Measurements from ENCODE around the gene AGPAT4. TPM values are rescaled to one million over a fixed set of nuclear protein-coding genes. Genes with fewer than 3 reads are reported as not detected.

Gene AGPAT4
- total and polyA plus RNA-seq, 2 experiments from 2014 or later = 3.0 to 3.9 TPM

DNA sequence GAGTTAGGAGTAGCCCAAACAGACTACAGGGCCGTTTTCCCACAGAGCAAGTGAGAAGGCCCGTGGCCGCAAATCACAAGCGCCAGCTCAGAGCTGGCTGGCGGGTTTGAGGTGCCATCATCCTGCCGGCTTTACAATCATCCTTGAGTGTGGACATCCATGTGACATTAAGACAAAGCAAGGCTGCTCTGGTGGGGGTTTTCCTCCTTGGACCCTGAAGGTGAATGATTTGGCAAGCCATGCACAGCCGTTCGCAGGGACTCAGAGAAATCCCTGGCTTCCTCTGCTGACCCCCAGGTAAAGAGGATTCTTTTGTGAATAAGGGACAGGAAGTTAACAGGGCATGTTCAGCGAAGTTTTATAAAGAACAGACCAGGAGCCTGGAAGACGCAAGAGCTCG lies 137.2 kb downstream of the AGPAT4 start:
- WGBS, 2 experiments (ENCODE audit: low coverage in 1 of 2, low lambda C conversion rate in 2 of 2, missing lambda C conversion rate in 2 of 2) = 87 to 90% methylated on average over 11 of the region's 11 CpGs
- no peak overlapping the region for H3K4me2 ChIP-seq (ENCODE audit: unreplicated experiment)
- no peaks in the 10 kb centered on the region for H3K9me3 ChIP-seq (ENCODE audit: low read depth)
- no peak overlapping the region for H3K4me3 ChIP-seq
- peaks cover 32% of the 10 kb centered on the region; the same call in 1 of the 2 replicates for H3F3A ChIP-seq (ENCODE audit: insufficient read depth)
- H3K9ac ChIP-seq = no peak overlapping the region
- no peaks in the 10 kb centered on the region for H3K4me1 ChIP-seq (ENCODE audit: insufficient read depth)
- no peak overlapping the region for H2AFZ ChIP-seq
- no peaks in the 10 kb centered on the region for H3K79me2 ChIP-seq (ENCODE audit: insufficient read depth)
- no peak for DNase-seq
- H3K27ac ChIP-seq = no peak overlapping the region
- in situ Hi-C loops (cut with MboI) = no loop called here
- TF ChIP-seq EZH2 (IDR thresholded peaks at IDR 0.05; ENCODE audit: insufficient read depth, poor library complexity, severe bottlenecking) = no peak
- no peaks in the 10 kb centered on the region for H3K27me3 ChIP-seq (replicated peaks; ENCODE audit: insufficient read depth)
- H3K36me3 ChIP-seq (ENCODE audit: low read depth) = peaks cover 3% of the 10 kb centered on the region; the same call in 1 of the 2 replicates
- H4K20me1 ChIP-seq (ENCODE audit: insufficient read depth) = no peaks in the 10 kb centered on the region
- H3K9me2 ChIP-seq (ENCODE audit: insufficient read depth) = no peaks in the 10 kb centered on the region

DNA sequence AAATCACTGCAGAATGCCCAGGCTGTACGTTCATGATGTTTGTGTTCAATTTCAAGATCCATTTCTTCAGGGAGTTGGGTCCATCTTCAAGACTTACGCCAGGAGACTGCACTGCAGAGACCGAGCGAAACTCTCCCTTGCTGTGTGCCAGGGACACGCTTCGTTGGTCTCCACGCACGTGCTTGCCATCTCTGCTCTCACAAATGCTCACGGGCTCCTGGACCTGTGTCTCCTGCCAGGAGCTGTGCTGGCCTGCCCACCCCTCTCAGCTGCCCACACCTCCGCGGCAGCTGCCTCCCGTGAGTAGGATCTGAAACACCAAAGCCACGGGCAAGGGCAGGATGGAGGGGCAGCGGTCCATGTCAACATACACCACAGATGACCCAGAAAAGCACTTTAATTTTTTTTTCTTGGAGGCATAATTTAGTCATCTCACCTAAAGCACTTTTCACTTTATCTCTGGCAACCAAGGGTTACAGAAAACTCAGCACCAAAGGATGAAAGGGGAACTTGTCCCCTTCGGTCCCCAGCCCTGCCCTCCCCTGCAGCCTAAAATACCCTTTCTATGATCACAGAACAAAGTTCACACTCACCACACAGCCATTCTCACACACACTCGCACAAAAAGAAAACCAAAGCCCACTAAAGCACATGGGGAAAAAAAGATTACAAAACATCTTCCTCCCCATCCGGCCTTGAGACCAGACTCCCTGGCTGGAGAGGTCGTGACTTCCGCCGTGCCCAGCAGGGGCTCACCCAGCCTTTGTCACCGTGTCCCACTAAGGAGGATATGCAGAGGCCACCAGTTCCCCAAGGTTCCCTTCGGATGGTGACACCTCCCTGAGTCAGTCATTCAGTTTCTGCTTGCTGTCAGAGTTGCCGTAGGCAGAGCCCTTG lies 137.9 kb downstream of the AGPAT4 start:
- Histone ChIP-seq H3K9me2 (ENCODE audit: insufficient read depth) (no peaks in the 10 kb centered on the region), H2AFZ (no peak overlapping the region), H3K27me3 (replicated peaks; ENCODE audit: insufficient read depth) (no peaks in the 10 kb centered on the region), H3K4me3 (no peak overlapping the region), H3K9me3 (ENCODE audit: low read depth) (no peaks in the 10 kb centered on the region), H3K27ac (no peak overlapping the region), H4K20me1 (ENCODE audit: insufficient read depth) (no peaks in the 10 kb centered on the region), H3F3A (ENCODE audit: insufficient read depth) (peaks cover 30% of the 10 kb centered on the region; the same call in 1 of the 2 replicates), H3K4me2 (ENCODE audit: unreplicated experiment) (no peak overlapping the region), H3K79me2 (ENCODE audit: insufficient read depth) (no peaks in the 10 kb centered on the region), H3K36me3 (ENCODE audit: low read depth) (peaks cover 3% of the 10 kb centered on the region; the same call in 1 of the 2 replicates), H3K9ac (no peak overlapping the region), H3K4me1 (ENCODE audit: insufficient read depth) (no peaks in the 10 kb centered on the region)
- in situ Hi-C loops (cut with MboI) = no loop called here
- WGBS, 2 experiments (ENCODE audit: low coverage in 1 of 2, low lambda C conversion rate in 2 of 2, missing lambda C conversion rate in 2 of 2) = 84 to 85% methylated on average over 23 of the region's 23 CpGs
- TF ChIP-seq EZH2 (IDR thresholded peaks at IDR 0.05; ENCODE audit: insufficient read depth, poor library complexity, severe bottlenecking) = no peak
- TF ChIP-seq EZH2phosphoT487 (IDR thresholded peaks at IDR 0.05; ENCODE audit: insufficient read depth, low read depth) = no peak
- no peak for DNase-seq

DNA sequence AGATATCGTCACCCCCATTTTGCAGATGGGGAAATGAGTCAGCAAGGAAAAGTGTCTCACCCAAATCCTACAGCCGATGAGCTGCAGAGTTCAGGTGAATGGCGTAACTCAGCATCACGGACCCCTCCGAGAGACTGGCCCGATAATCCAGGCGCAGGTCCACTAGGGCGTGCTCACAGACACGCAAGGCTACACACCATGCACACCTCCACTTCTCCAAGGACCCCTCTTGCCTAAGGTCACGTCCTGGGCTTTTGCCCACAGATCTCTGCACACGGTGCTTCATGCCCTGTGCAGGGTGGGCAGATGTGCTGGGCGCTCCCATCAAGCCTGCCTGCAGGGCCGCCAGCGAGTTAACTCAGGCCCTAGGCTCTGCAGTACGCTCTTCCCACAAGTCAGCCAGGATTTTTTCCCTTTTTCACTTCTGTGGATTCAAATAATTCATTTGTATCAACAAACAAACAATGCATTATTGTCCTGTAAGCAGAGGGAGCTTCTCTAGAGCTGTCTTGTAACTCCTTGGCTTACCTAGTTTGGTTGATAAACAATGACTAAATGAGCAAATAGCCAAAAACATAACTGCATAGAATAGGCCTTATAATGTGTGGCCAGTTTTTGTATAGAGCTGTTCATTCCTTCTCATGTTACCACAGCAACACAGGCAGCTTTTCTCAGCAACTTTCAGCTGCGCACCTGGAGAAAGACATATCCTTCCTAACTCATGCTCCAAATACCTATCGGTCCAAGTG lies 139.1 kb downstream of the AGPAT4 start:
- Histone ChIP-seq H3K4me3 (no peak overlapping the region), H3K9me3 (ENCODE audit: low read depth) (no peaks in the 10 kb centered on the region), H3K27ac (no peak overlapping the region), H4K20me1 (ENCODE audit: insufficient read depth) (no peaks in the 10 kb centered on the region), H3K36me3 (ENCODE audit: low read depth) (peaks cover 3% of the 10 kb centered on the region; the same call in 1 of the 2 replicates), H3K27me3 (replicated peaks; ENCODE audit: insufficient read depth) (no peaks in the 10 kb centered on the region), H2AFZ (no peak overlapping the region), H3K9me2 (ENCODE audit: insufficient read depth) (no peaks in the 10 kb centered on the region), H3K9ac (no peak overlapping the region), H3K4me2 (ENCODE audit: unreplicated experiment) (no peak overlapping the region), H3F3A (ENCODE audit: insufficient read depth) (peaks cover 27% of the 10 kb centered on the region), H3K79me2 (ENCODE audit: insufficient read depth) (no peaks in the 10 kb centered on the region), H3K4me1 (ENCODE audit: insufficient read depth) (no peaks in the 10 kb centered on the region)
- DNase-seq = no peak
- in situ Hi-C loops (cut with MboI) = no loop called here
- WGBS, 2 experiments (ENCODE audit: low coverage in 1 of 2, low lambda C conversion rate in 2 of 2, missing lambda C conversion rate in 2 of 2) = 92 to 93% methylated on average over 17 of the region's 17 CpGs
- TF ChIP-seq EZH2 (IDR thresholded peaks at IDR 0.05; ENCODE audit: insufficient read depth, poor library complexity, severe bottlenecking) (no peak), EZH2phosphoT487 (IDR thresholded peaks at IDR 0.05; ENCODE audit: insufficient read depth, low read depth) (no peak)

DNA sequence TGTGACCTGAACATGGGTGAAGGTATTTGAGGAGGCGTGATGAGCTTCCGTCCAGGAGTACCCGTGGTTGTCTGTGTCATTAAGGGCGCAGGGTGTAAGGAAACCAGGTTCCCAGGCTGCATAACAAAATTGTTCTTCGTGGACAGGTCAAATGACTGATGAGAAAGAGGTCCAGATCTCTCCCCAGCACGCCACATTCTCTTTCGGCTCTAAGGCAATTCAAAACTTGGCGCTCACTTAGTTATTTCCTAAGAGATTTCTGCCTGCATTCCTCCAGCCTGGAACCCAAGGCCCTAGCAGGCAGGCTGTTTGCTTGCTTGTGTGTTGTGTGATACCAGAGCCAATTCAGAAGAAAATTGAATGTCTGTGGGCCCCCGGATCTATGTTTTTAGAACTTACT lies 139.9 kb downstream of the AGPAT4 start:
- Histone ChIP-seq H3K79me2 (ENCODE audit: insufficient read depth) (peaks cover 3% of the 10 kb centered on the region), H3K4me3 (no peak overlapping the region), H3F3A (ENCODE audit: insufficient read depth) (peaks cover 27% of the 10 kb centered on the region), H3K9me2 (ENCODE audit: insufficient read depth) (no peaks in the 10 kb centered on the region), H3K9me3 (ENCODE audit: low read depth) (no peaks in the 10 kb centered on the region), H3K27me3 (replicated peaks; ENCODE audit: insufficient read depth) (no peaks in the 10 kb centered on the region), H3K4me2 (ENCODE audit: unreplicated experiment) (no peak overlapping the region), H3K27ac (no peak overlapping the region), H3K36me3 (ENCODE audit: low read depth) (peaks cover 3% of the 10 kb centered on the region; the same call in 1 of the 2 replicates), H4K20me1 (ENCODE audit: insufficient read depth) (no peaks in the 10 kb centered on the region), H3K4me1 (ENCODE audit: insufficient read depth) (no peaks in the 10 kb centered on the region), H2AFZ (no peak overlapping the region), H3K9ac (no peak overlapping the region)
- 96 to 98% methylated on average over 9 of the region's 9 CpGs for WGBS, 2 experiments (ENCODE audit: low coverage in 1 of 2, low lambda C conversion rate in 2 of 2, missing lambda C conversion rate in 2 of 2)
- DNase-seq = no peak
- TF ChIP-seq EZH2 (IDR thresholded peaks at IDR 0.05; ENCODE audit: insufficient read depth, poor library complexity, severe bottlenecking) = no peak
- no peak for TF ChIP-seq EZH2phosphoT487 (IDR thresholded peaks at IDR 0.05; ENCODE audit: insufficient read depth, low read depth)
- in situ Hi-C loops (cut with MboI) = no loop called here

Measured in GM23248 (cell line).